Breast epithelium (tissue), 3 donors: ENCODE data around the gene ANHX.

Experiments
- CTCF ChIP-seq, 3 donors: fragments of 450-650 bp; IDR thresholded peaks; one replicate each; pipeline ENCODE4 v1.5.1; 2016 to 2017; ENCODE audit warnings: antibody characterized with exemption in 3 of 3, mild to moderate bottlenecking in 3 of 3, moderate library complexity in 3 of 3
- POLR2A ChIP-seq: fragments of 450-650 bp; IDR thresholded peaks from one replicate; pipeline ENCODE4 v1.6.1; 2016; ENCODE audit warnings: antibody characterized with exemption, mild to moderate bottlenecking, moderate library complexity
- POLR2AphosphoS5 ChIP-seq, 3 donors: sonication (generic); formaldehyde crosslinking; IDR thresholded peaks; one replicate each; pipeline ENCODE4 v1.6.1; 2017; ENCODE audit warnings: antibody characterized with exemption in 3 of 3

DNA sequence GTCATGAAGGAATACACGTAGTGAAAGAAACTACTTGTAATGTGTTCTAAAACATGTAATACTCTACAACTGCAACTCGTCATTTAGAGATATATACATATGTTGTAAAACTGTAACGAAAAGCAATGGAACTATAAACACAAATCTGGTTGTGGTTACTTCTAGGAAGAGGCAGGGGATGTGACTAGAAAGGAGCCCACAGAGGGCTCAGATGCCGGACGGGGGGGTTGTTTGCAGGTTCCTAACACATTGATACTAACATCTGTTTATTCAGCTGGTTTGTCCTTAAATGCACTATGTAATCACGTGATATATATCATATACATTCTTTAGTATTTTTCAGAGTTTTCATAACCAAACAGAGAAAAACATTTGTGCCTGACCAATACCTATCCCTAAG is 16.1 kb upstream of the ANHX start:
- TF ChIP-seq CTCF (IDR thresholded peaks at IDR 0.05) (no peak), POLR2A (no peak), POLR2AphosphoS5 (IDR thresholded peaks at IDR 0.05) (no peak)
